Hepatocyte (in vitro differentiated cells): ENCODE data around the gene FAM135A. TPM values are rescaled to one million over a fixed set of nuclear protein-coding genes. Genes with fewer than 3 reads are reported as not detected.

Experiments used
- DNase-seq: peaks from one replicate; pipeline ENCODE4 v3.0.0-alpha.2; 2016; ENCODE audit warnings: low spot score
- H2AFZ ChIP-seq: fragments of 200-600 bp; sonication (generic); 2 replicates; pipeline ENCODE4 v1.6.0; 2016; ENCODE audit warnings: antibody characterized with exemption, mild to moderate bottlenecking
- H3K27ac ChIP-seq: fragments of 200-600 bp; sonication (generic); 2 replicates; pipeline ENCODE4 v1.5.1; 2016; ENCODE audit warnings: mild to moderate bottlenecking
- H3K27me3 ChIP-seq: fragments of 200-600 bp; sonication (generic); 2 replicates; pipeline ENCODE4 v1.6.1; 2016
- H3K36me3 ChIP-seq: fragments of 200-600 bp; sonication (generic); replicated peaks from 2 replicates; pipeline ENCODE4 v1.5.1; 2016; ENCODE audit warnings: low read depth; ENCODE audit not compliant: insufficient read depth
- H3K4me1 ChIP-seq: fragments of 200-600 bp; sonication (generic); 2 replicates; pipeline ENCODE4 v1.5.1; 2016; ENCODE audit warnings: mild to moderate bottlenecking, moderate library complexity; ENCODE audit not compliant: insufficient read depth
- H3K4me2 ChIP-seq: fragments of 200-600 bp; sonication (generic); 2 replicates; pipeline ENCODE4 v1.6.0; 2016
- H3K4me3 ChIP-seq: fragments of 200-600 bp; sonication (generic); 2 replicates; pipeline ENCODE4 v1.5.1; 2016; ENCODE audit warnings: mild to moderate bottlenecking
- H3K79me2 ChIP-seq: fragments of 200-600 bp; sonication (generic); 2 replicates; pipeline ENCODE4 v1.6.0; 2017; ENCODE audit warnings: mild to moderate bottlenecking
- H3K9me2 ChIP-seq: fragments of 200-600 bp; sonication (generic); replicated peaks from 2 replicates; pipeline ENCODE4 v1.6.0; 2017; ENCODE audit warnings: mild to moderate bottlenecking; ENCODE audit not compliant: insufficient read depth
- H3K9me3 ChIP-seq: fragments of 200-600 bp; sonication (generic); 2 replicates; pipeline ENCODE4 v1.5.1; 2016; ENCODE audit warnings: low read depth, mild to moderate bottlenecking
- H4K20me1 ChIP-seq: fragments of 200-600 bp; sonication (generic); 2 replicates; pipeline ENCODE4 v1.6.0; 2016; ENCODE audit warnings: mild to moderate bottlenecking; ENCODE audit not compliant: insufficient read depth, poor library complexity, severe bottlenecking
- CTCF ChIP-seq: fragments of 200-600 bp; sonication (generic); IDR thresholded peaks from 2 replicates; pipeline ENCODE4 v1.5.1; 2016; ENCODE audit warnings: antibody characterized with exemption, mild to moderate bottlenecking; ENCODE audit not compliant: poor library complexity
- EZH2 ChIP-seq: fragments of 200-600 bp; sonication (generic); IDR thresholded peaks from 2 replicates; pipeline ENCODE4 v1.6.1; 2016; ENCODE audit warnings: antibody characterized with exemption, mild to moderate bottlenecking, borderline replicate concordance
- EZH2phosphoT487 ChIP-seq: fragments of 200-600 bp; sonication (generic); IDR thresholded peaks from one replicate; pipeline ENCODE4 v1.6.1; 2018; ENCODE audit warnings: antibody characterized with exemption, mild to moderate bottlenecking, low read depth, moderate library complexity; ENCODE audit not compliant: unreplicated experiment, severe bottlenecking
- WGBS: methylation state at CpG from one replicate; pipeline ENCODE4 v1.1.6; 2016; ENCODE audit warnings: low lambda C conversion rate; ENCODE audit errors: missing lambda C conversion rate; 5-methylcytosine and 5-hydroxymethylcytosine counted together
- polyA plus RNA-seq: library from polyadenylated mRNA; unstranded; fragments of >200 nt; fragmentation: Nextera tagmentation; extraction: Ambion mirVana; gene quantifications from 2 replicates; pipeline ENCODE4 v1.2.1, GENCODE V29; 2016
- total RNA-seq: library from RNA; depleted of rRNA; stranded (reverse); fragments of >200 nt; gene quantifications from 2 replicates; pipeline ENCODE4 v1.2.3, GENCODE V29; 2014

FAM135A gene
- total and polyA plus RNA-seq, 2 experiments from 2014 or later = 19.0 to 78.4 TPM

- no peaks in the 10 kb centered on the region for H3K79me2 ChIP-seq
- no peaks in the 10 kb centered on the region for H3K27me3 ChIP-seq
- no peak overlapping the region for H3K27ac ChIP-seq
- H3K9me2 ChIP-seq = no peaks in the 10 kb centered on the region
- no peaks in the 10 kb centered on the region for H4K20me1 ChIP-seq
- no peak for TF ChIP-seq EZH2
- no peak for TF ChIP-seq CTCF
- no peak for TF ChIP-seq EZH2phosphoT487
- DNase-seq = no peak
- no peaks in the 10 kb centered on the region for H3K4me1 ChIP-seq
- H3K9me3 ChIP-seq = no peaks in the 10 kb centered on the region
- H2AFZ ChIP-seq = no peak overlapping the region
- H3K4me3 ChIP-seq = no peak overlapping the region
- H3K4me2 ChIP-seq = no peak overlapping the region
- 92% methylated on average over 1 of the region's 1 CpG for WGBS
- no peaks in the 10 kb centered on the region for H3K36me3 ChIP-seq
These were observed 117.8 kb downstream of the FAM135A start for GRCh38 chr6:70531133-70531532.

GRCh38 chr6:70537266-70537665 lies 124.0 kb downstream of the FAM135A start:
- H3K4me3 ChIP-seq = no peak overlapping the region
- TF ChIP-seq EZH2phosphoT487 (no peak), EZH2 (no peak)
- H3K9me3 ChIP-seq = no peaks in the 10 kb centered on the region
- H3K27me3 ChIP-seq = no peaks in the 10 kb centered on the region
- H2AFZ ChIP-seq = no peak overlapping the region
- H3K27ac ChIP-seq = no peak overlapping the region
- no peaks in the 10 kb centered on the region for H3K79me2 ChIP-seq
- H3K4me2 ChIP-seq = no peak overlapping the region
- no peaks in the 10 kb centered on the region for H3K9me2 ChIP-seq
- no peaks in the 10 kb centered on the region for H3K4me1 ChIP-seq
- WGBS = 100% methylated on average over 1 of the region's 1 CpG
- DNase-seq = no peak
- H3K36me3 ChIP-seq = no peaks in the 10 kb centered on the region
- no peaks in the 10 kb centered on the region for H4K20me1 ChIP-seq

- DNase-seq = no peak
- Histone ChIP-seq H3K9me2 (no peaks in the 10 kb centered on the region), H3K27ac (no peak overlapping the region), H3K79me2 (no peaks in the 10 kb centered on the region), H3K4me2 (no peak overlapping the region), H3K27me3 (no peaks in the 10 kb centered on the region), H3K4me3 (no peak overlapping the region), H3K36me3 (no peaks in the 10 kb centered on the region), H4K20me1 (no peaks in the 10 kb centered on the region), H3K9me3 (no peaks in the 10 kb centered on the region), H3K4me1 (no peaks in the 10 kb centered on the region), H2AFZ (no peak overlapping the region)
- TF ChIP-seq CTCF (no peak), EZH2phosphoT487 (no peak), EZH2 (no peak)
- WGBS = 100% methylated on average over 1 of the region's 1 CpG
These were observed 125.1 kb downstream of the FAM135A start for GRCh38 chr6:70538376-70538775.

GRCh38 chr6:70547313-70547712 lies 134.0 kb downstream of the FAM135A start:
- no peaks in the 10 kb centered on the region for H3K27me3 ChIP-seq
- H3K4me2 ChIP-seq = no peak overlapping the region
- no peaks in the 10 kb centered on the region for H3K9me3 ChIP-seq
- no peak for TF ChIP-seq EZH2phosphoT487
- TF ChIP-seq CTCF = peak; percentile 54
- TF ChIP-seq EZH2 = no peak
- H3K79me2 ChIP-seq = no peaks in the 10 kb centered on the region
- no peaks in the 10 kb centered on the region for H3K9me2 ChIP-seq
- H3K4me3 ChIP-seq = no peak overlapping the region
- H3K36me3 ChIP-seq = no peaks in the 10 kb centered on the region
- DNase-seq = peak; percentile 17
- H3K4me1 ChIP-seq = no peaks in the 10 kb centered on the region
- H2AFZ ChIP-seq = no peak overlapping the region
- H4K20me1 ChIP-seq = no peaks in the 10 kb centered on the region
- H3K27ac ChIP-seq = no peak overlapping the region
